Hematopoietic multipotent progenitor cell treated with erythropoietin and hydrocortisone succinate and interleukin-3 and kit ligand, for 6 days (in vitro differentiated cells): ENCODE results near the gene CLEC4G.
A peak's percentile ranks its signal among the peaks of the same experiment; 100 is the strongest.
"Not testable (repeated sequence)": the region's sequence is repeated elsewhere in the genome, so short reads cannot be mapped to it uniquely, and the experiment has no call there.

ENCODE experiments used
- DNase-seq: peaks from one replicate; pipeline ENCODE4 v3.0.0-alpha.2; 2015

CLEC4G gene

DNA sequence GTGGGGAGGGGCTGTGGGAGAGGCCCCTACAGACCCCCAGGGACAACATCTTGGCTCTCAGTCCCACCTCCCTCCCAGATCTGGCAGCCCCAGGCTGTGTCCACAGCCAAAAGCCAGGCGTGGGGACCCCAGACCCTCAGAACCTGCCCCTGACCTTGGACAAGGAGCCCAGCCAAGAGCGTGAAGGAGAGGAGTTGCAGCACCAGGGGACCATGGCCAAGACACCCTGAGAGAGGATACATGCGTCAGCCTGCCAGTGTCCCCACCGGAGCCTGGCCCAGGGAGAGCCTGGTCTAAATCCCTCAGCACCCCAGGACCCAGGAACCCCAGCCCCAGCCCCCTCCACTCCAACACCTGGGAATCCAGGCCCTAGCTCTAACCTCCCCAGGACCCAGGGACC lies 14.4 kb upstream of the CLEC4G start:
- not testable (repeated sequence) for DNase-seq

- no peak for DNase-seq
These were observed 13.2 kb upstream of the CLEC4G start for GRCh38 chr19:7744871-7745650.

GRCh38 chr19:7744199-7744786 lies 12.4 kb upstream of the CLEC4G start:
- no peak for DNase-seq

GRCh38 chr19:7743425-7743841 lies 11.5 kb upstream of the CLEC4G start:
- no peak for DNase-seq

DNA sequence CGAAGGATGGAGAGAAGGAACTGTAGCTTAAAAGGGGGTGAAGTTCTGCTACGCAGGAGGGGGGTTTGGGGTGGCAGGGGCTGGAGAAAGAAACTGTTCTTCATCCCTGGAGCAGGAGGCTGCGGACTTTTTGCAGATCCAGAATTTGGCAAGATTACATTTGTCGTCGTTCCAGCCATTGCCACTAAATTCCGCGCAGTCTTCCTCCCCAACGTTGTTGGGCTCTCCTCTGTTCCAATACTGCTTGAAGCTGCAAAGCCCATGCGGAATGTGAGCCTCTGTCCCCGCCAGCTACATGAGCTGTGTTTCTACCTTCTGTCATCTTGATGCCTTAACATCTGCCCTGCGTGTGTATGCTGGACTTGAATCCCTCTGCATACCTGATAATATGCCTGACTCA lies 11.1 kb upstream of the CLEC4G start:
- DNase-seq, result no peak

DNA sequence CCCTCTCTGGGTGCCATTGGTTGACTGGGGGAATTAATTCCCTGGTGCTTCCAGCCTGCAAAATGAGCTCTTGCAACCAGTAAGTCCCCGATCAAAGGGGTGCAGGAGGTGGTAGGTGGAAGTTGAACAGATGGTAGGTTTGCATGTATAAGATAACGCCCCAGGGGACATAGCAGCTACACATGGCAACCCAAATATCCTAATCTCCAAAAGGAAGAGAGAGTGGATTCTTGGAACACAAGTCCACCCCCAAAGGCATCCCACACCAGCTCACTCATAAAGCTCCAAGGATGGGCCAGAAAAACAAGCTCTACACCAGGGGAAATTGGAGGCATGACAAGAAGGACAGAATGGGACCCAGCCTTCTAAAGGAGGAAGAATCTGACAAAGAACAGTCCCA lies 10.7 kb upstream of the CLEC4G start:
- DNase-seq, result no peak

- no peak for DNase-seq
These were observed 8.8 kb upstream of the CLEC4G start for GRCh38 chr19:7740682-7741054.

DNA sequence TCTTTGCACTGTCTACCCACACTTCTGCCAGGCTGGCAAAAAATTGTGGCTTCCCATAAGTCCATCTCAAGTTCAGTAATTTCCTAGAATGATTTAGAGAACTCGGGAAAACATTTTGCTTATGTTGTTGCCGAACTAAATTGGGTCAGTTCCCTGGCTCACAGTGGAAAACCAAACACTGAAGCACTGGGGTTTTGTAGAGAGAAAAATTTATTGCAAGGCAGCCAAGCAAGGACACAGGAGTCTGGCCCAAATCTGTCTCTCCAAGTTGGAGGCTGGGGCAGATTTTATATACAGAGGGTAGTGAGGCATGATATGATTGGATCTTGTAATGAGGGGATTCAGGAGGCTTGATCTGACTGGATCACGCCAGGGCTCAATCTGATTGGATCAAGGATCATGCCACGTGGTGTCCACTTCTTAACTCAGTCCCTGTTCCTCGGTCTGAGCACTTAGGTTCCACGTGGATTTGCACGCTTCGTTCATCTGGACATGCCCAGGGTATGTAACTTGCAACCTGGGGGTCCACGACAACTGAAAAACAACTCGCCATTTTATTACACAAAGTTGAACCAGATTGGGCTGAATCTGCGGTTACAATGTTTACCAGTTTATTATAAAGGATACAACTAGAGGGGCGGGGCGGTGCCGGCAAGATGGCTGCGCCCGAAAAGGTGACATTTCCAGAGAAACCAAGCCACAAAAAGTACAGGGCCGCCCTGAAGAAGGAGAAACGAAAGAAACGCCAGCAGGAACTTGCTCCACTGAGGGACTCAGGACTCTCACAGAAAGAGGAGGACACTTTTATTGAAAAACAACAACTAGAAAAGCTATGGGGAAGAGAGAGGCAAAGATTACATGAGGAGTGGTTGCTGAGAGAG lies 8.1 kb upstream of the CLEC4G start:
- no peak for DNase-seq

GRCh38 chr19:7739211-7739755 lies 7.4 kb upstream of the CLEC4G start:
- no peak for DNase-seq

DNA sequence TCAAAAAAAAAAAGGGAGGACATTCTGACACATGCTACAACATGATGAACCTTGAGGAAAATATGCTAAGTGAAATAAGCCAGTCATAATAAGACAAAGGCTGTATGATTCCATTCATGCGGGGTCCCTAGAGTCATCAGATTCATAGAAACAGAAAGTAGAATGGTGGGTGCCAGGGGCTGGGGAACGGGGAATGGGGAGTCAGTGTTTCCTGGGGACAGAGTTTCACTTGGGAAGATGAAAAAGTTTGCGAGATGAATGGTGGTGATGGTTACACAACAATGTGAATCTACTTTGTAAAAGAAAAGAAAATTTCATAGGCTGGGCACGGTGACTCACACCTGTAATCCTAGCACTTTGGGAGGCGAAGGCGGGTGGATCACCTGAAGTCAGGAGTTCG lies 6.1 kb upstream of the CLEC4G start:
- no peak for DNase-seq

DNA sequence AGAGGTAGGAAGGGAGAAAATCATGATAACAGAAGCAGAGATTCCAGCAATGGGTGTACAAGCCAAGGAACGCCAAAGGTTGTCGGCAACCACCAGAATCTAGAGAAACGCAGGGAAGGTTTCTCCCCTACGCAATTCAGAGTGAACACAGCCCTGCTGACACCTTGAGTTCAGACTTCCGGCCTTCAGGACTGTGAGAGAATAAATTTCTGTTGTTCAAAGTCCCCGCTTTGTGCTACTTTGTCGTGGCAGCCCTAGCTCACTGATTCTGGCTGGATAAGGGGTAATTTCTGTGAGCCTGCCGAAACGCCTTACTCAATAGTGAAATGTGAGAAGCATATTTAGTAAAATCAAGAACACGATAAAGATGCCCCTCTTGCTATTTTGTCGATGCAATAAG lies 5.3 kb upstream of the CLEC4G start:
- no peak for DNase-seq

DNA sequence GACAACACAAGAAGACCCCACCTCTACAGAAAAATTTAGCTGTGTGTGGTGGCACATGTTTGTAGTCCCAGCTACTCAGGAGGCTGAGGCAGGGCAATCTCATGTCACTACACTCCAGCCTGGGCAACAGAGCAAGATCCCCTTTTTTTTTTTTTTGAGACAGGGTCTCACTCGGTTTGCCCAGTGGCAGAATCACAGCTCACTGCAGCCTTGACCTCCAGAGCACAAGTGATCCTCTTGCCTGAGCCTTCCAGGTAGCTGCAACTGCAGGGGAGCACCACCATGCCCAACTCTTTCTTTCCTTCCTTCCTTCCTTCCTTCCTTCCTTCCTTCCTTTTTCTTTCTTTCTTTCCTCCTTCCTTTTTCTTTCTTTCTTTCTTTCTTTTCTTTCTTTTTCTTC lies 4.2 kb upstream of the CLEC4G start:
- DNase-seq, result no peak

DNA sequence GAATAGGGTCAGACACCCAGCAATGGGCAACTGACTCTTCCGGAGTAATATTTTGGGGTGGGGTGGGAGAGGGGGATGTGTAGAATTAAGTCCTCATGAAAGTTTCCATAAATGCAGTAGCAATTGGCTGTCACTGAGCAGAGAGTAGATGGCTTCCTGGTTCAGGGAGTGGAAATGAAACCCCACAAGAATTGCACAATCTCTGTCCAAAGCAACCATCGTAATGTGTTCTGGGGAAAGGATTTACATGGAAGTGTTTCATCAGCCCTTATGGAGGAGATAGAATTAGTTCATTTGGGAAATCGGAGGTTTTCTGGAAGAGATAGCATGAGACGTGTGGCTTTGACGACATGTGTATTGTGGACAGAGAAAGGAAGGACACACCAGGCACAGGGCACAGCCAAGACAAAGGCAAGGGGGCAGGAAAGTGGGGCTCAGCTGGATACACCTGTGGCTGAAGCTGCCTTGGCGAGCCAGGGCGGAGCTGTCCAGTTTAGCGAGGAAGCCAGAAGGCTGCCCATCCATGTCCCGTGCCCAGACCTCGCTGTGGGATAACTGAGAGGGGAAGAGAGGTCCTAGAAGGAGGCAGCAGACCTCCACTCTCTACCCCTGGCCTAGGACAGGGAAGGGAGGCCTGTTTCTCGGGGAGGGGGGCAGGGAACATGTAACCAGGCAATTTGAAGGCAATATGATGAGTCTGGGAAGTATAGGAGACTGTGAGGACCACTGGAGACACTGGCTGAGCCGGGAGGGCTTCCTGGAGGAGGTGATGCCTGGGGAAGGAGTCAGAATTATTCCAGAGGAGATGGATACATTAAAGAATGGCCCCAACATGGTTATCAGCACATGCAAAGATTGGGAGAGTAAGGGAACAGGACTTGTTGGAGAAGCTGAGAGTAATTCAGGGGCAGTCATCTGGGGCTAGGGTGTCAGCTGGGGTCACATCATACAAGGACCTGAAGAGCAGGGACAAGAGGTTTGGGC lies 2.6 kb upstream of the CLEC4G start:
- peak; percentile 14 for DNase-seq

DNA sequence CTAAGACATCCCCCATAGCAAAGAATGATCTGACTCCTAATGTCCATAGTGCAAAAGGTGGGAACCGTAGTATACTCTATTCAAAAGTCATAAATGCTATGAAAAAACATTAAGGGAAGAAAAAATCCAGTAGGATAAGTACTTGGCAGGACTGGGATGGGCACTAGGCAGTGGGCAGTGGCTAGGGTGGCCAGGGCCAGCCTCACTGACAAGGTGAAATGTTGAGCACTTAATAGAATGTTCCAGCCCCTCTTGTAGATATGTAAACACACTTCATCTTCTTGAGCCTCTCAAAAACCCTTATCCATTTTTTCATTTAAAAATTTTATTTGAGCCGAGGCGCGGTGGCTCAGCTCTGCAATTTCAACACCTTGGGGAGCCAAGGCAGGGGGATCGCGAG lies 1.5 kb upstream of the CLEC4G start:
- DNase-seq, result no peak

GRCh38 chr19:7731615-7732014 lies 295 bp downstream of the CLEC4G start:
- DNase-seq, result no peak

- DNase-seq, result no peak
These were observed 703 bp downstream of the CLEC4G start for GRCh38 chr19:7731218-7731595.

DNA sequence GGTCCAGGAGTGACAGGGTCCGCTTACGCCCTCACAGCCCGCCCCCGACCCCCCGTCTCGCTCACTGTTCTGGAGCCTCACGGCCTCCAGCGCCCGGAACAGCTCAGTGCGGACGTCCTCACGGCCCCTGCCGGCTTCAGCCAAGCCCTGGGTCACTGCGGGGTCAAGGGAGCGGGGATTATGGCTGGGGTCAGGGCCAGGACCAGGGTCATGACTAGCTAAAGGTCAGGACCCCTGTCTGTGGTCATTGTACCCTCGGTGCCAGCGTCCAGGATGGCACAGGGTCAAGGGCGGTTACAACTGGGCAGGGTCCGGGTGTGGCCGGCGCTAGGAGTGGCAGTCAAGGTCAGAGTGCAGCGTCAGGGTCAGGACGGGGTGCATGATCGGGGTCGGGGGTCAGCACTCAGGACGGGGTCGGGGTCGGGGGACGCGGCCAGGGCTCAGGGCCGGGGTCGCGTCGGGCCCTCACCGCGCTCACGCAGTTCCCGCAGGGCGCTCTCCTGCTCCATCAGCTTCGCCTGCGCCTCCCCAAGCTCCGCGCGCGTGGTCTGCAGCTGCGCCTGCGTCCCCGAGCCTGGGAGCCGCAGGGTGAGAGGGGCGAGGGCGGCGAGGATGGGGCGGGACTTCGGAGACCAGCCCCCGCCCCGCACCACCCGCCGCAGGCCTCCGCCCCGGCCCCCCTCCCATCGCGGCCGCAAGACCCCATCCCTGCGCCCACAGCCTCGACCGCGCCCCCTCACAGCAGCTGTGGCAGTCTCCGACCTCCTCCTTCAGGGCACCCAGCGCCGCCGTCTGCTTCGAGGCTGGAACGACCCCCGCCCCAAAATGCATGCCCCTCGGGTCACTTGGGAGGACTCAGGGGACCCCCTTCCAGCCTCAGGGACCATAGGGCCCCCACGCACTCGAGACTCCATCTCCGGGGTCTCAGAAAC lies 1.4 kb downstream of the CLEC4G start:
- no peak for DNase-seq

DNA sequence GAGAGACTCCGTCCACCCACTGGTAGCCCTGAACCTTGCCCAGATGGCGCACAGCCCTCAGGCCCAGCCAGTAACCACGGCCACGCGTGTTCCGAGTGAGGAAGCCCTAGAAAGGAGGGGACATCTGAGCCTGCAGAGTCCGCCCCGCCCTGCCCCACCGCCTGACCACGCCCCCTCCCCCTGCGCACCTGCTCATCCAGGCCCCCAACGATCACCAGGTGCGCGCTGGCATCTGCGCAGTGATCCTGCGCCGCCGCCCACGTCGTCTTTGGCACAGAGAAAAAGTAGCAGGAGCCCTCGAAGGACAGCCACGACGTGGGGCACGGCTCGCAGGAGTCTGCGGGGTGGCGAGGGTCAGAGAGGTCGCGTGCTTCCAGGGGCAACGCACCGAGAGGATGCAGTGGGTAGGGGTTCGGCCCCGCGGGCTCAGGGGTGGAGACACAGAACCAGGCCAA lies 2.1 kb downstream of the CLEC4G start:
- no peak for DNase-seq

DNA sequence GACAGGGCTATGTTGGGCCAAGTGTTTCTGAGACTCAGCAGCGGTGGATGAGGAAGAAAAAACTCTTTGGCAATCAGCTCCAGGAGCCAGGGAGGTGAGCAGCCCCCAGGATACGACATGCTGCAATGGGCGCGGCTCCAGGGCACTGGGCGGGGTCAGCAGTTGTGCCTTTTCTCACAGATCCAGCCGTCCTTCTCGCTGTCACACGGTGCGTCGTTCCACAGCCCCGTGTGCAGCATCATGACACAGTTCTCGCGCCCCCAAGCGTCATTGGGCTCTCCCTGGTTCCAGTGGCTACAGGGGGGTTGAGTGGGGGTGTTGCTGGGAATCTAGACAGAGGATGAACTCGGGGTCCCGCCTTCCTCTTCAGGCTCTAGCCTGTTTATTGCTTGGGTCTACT lies 2.7 kb downstream of the CLEC4G start:
- DNase-seq, result peak; percentile 43

- no peak for DNase-seq
These were observed 6.1 kb downstream of the CLEC4G start for GRCh38 chr19:7725791-7726190.

GRCh38 chr19:7722231-7722651 lies 9.7 kb downstream of the CLEC4G start:
- DNase-seq, result no peak
